RPMI7951 (cell line): ENCODE data around the gene DSG4. TPM values are rescaled to one million over a fixed set of nuclear protein-coding genes. Genes with fewer than 3 reads are reported as not detected.

Source experiments
- DNase-seq: peaks from one replicate; pipeline ENCODE4 v3.0.0-alpha.2; 2012; ENCODE audit warnings: low read depth
- total RNA-seq: library from RNA; depleted of rRNA; stranded (reverse); fragments of >200 nt; shearing (Covaris generic); gene quantifications from 2 replicates; pipeline ENCODE4 v1.2.3, GENCODE V29; 2014

The DSG4 gene
- total RNA-seq, 1 experiment from 2014 or later, result not detected

GRCh38 chr18:31407649-31408048, 31.1 kb downstream of the DSG4 start:
- DNase-seq, result no peak

GRCh38 chr18:31409276-31409675, 32.7 kb downstream of the DSG4 start:
- DNase-seq, result no peak

DNA sequence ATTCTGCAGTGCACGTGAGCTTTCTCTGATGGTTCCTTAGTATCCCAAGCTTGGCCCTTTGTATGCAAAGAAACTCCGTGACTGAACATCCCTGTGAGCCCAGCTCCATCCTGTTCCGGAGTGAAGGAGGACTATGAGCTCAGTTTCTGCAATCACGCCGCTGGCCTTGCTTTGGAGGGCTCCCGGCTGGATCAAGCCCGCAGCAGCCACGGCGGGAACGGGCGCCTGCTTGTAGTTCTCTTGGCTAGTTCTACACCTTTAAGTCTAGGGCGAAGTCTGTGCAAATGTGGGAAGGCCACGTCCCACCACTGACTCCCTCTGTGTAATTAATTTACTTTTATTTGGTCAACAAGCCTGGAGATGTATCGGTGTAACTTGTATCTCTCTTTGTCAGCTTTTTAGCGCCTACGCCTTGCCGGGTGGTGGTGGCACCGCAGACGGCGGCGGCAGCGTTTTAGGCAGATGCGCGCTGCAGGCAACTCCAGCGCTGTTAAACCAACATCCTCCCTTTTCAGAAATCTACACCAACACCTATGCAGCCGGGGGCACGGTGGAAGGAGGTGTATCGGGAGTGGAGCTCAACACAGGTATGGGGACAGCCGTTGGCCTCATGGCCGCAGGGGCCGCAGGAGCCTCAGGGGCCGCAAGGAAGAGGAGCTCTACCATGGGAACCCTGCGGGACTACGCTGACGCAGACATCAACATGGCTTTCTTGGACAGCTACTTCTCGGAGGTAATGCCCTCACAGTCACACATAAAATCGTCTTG, 34.3 kb downstream of the DSG4 start:
- no peak for DNase-seq

DNA sequence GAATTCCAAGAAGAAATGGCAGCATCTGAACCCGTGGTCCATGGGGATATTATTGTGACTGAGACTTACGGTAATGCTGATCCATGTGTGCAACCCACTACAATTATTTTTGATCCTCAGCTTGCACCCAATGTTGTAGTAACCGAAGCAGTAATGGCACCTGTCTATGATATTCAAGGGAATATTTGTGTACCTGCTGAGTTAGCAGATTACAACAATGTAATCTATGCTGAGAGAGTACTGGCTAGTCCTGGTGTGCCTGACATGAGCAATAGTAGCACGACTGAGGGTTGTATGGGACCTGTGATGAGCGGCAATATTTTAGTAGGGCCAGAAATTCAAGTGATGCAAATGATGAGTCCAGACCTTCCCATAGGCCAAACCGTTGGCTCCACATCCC, 36.6 kb downstream of the DSG4 start:
- no peak for DNase-seq

GRCh38 chr18:31417850-31418249, 41.3 kb downstream of the DSG4 start:
- DNase-seq, result no peak

DNA sequence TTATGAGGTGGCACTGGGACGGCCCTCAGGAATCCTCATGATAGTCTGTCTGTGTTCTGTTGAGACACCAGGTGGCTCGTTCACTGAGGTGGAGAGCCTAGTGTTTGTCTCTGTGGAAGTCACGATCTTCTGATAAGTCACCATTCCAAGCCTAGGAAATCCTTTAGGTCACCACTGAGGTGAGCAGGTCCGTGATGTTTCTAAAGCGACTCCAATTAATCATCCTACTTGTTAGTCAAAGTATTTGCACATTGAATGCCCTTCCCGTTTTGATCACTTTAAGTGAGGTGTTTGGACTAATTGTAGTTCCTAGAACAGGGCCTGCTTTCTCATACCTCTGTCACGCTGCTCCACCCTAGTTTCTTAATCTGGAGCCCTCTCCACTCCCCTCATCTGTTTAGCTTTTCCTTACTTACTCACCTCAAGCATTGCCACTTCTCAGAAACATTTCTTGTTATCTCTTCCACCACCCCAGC, 42.9 kb downstream of the DSG4 start:
- DNase-seq, result no peak

GRCh38 chr18:31420032-31420431, 43.5 kb downstream of the DSG4 start:
- DNase-seq, result no peak

GRCh38 chr18:31420524-31420923, 43.9 kb downstream of the DSG4 start:
- no peak for DNase-seq

DNA sequence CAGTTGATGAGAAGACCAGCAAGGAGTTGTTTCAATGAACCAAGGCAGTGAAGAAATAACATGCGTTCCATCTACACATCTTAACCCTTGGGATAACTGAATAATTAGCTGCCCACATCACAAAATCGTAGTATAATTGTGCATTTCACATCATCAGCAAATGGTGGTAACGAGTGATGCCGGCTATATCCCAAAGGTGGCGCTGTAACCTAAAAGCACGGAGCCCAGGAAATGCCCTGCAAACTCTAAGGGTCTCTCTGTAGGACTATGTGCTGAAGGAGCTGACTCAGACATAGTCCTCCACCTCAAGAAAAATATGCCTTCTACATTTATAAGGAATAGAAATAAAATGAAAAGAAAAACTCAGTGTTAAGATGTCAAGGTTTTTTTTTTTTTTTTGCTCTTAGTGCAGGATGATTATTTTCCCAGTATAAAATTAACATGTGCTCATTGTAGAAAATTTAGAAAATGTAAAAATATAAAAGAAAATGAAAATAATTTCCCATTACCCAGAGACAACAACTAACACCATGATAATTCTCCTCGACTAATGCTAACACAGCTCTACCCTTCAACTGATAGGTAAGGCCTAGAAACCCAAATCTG, 47.9 kb downstream of the DSG4 start:
- DNase-seq, result no peak

DNA sequence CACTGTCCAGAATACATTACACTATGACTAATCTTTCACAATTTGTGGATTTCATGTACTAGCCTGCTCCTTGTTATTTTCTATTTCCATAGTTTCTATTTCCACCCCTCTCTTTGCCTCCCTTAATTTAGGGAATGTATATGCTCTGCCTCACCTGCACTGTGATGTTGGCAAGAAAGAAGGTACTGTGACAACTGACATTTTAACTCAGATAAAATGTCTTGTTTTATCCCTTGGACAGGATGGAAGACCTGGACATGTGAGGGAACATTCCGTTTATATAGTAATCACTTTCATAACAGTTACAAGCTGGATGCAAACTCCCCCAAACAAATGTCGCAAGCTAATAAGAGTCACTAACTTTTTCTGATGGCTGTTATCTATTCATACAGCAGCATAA, 49.4 kb downstream of the DSG4 start:
- DNase-seq, result no peak

GRCh38 chr18:31426871-31427406, 50.4 kb downstream of the DSG4 start:
- no peak for DNase-seq

DNA sequence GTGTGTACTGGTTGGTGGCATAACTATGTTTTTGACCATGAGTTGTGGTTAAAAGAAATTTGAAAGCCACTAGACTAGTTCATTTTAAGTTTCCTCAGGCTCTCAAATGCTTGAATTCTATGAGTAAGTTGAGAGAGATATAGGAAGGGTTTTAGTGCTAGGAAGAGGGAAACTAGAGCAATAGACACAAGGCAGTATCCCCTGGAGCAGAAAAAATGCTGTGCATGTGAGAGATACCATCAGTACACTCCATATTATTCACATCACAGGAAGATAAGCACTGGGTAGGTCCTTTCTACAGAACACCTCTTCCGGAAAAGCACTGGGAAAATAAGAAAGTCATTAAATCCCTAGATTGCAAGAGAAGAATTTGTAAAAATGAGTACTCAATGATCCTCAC, 51.6 kb downstream of the DSG4 start:
- DNase-seq, result no peak

GRCh38 chr18:31429623-31430022, 53.0 kb downstream of the DSG4 start:
- no peak for DNase-seq

DNA sequence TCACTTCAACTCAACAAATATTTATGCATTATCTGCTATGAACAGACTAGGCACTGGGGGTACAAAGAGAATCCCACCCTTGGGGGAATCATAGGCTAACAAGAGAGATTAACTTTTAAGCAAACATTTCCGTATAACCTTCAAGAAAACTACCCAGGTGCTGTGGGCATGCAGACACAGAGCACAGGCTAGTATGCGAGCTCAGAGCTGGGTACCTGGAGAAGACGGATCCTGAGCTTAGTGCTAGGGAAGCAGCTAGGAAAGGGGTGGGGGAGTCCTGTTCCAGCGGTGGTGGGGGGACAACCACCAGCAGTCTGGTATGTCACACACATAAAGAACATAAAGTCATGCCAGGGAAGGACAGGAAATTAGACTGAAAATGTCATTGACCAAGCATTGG, 53.5 kb downstream of the DSG4 start:
- DNase-seq, result no peak

DNA sequence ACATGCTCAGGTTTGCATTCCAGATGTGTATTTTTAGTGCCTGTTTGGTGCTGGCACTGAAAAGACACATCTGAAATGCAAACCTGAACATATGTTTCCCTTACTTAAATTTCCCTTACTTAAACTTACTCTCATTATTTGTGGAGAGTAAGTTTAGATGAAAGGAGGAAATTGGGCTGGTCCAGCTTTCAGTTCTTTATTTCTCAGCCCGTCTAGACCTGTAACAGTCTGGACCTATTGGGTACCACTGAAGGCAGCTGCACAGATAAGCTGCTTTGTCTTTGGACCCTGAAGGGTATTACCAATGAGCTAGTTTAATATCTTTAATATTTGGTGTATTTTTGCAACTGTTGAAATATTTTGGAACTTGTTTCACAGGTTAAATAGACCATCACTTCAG, 54.0 kb downstream of the DSG4 start:
- no peak for DNase-seq

- DNase-seq, result no peak
These were observed 55.7 kb downstream of the DSG4 start for GRCh38 chr18:31432316-31432715.

DNA sequence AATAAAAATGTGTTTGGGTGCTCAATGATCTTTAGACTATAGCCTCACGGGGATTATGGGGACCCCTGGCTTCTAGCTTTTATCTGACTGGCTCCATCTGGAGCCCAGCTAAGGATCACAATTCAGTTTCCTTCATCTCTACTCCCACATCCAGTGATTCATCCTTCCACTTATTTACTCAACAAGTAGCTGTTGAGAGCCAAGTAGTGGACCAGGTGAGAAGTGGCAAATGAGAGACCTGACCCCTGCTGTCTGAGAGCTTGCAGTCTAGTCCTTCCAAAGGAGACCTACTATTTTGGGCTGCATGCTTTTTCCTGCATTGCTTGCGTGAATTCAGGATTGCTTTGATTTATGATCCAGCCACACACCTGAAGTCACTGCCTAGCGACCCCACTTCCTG, 60.2 kb downstream of the DSG4 start:
- DNase-seq, result no peak

GRCh38 chr18:31438402-31438801, 61.8 kb downstream of the DSG4 start:
- DNase-seq, result no peak

- no peak for DNase-seq
These were observed 63.3 kb downstream of the DSG4 start for GRCh38 chr18:31439807-31440325.

- no peak for DNase-seq
These were observed 64.2 kb downstream of the DSG4 start for GRCh38 chr18:31440787-31441186.

DNA sequence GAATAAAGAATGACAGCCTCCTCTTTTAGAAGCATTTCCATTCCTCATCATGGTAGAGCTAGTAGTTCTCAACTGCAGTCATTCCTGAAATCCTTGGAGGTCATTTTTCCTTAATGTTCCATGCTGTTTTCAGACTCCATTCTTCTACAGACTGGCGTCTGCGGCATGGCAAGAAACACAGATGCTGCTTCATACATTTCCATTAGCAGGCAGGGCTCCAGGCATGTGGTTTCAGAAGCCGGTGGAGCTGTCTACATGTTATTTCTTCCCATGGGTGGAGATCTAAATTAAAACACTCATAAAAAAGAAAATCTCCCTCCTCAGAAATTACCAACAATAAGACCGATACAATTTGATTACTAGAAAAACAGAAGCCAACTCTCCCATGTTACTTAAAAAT, 64.9 kb downstream of the DSG4 start:
- no peak for DNase-seq

DNA sequence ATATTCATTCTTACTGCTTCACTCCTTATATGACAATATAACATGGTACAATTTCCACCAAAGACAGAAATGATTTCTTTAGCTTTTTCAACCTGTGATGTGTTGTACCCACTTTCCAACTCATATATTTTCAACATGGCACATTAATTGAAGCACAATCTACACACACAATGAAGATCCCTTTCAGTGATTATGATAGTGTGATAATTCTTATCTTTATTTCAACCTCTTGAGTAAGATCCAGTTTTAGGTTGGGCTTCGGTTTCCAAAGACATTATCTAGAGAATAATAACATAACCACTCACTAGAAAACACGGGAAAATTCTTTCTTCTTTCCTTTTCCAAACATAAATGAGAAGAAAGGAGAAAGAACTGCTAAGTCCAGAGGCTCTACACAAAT, 67.6 kb downstream of the DSG4 start:
- no peak for DNase-seq

DNA sequence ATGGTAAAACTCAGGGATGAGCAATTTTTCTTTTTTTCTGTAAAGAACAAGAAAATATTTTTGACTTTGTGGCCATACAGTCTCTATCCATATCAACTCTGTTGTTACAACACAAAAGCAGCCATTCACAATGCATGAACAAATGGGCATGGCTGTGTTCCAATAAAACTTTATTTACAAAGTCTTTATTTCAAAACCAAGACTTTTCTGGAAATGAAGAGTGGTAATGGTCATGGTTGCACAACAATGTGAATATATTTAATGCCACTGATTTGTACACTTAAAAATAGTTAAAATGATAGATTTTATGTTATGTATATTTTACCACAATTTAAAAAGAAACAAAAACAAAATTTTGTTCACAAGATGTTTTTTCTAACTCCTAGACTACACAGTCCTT, 69.3 kb downstream of the DSG4 start:
- no peak for DNase-seq
